ENCODE measurements around the gene KLHL30.

KLHL30 gene, protein sequence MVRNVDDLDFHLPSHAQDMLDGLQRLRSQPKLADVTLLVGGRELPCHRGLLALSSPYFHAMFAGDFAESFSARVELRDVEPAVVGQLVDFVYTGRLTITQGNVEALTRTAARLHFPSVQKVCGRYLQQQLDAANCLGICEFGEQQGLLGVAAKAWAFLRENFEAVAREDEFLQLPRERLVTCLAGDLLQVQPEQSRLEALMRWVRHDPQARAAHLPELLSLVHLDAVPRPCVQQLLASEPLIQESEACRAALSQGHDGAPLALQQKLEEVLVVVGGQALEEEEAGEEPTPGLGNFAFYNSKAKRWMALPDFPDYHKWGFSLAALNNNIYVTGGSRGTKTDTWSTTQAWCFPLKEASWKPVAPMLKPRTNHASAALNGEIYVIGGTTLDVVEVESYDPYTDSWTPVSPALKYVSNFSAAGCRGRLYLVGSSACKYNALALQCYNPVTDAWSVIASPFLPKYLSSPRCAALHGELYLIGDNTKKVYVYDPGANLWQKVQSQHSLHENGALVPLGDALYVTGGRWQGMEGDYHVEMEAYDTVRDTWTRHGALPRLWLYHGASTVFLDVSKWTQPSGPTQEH

DNA sequence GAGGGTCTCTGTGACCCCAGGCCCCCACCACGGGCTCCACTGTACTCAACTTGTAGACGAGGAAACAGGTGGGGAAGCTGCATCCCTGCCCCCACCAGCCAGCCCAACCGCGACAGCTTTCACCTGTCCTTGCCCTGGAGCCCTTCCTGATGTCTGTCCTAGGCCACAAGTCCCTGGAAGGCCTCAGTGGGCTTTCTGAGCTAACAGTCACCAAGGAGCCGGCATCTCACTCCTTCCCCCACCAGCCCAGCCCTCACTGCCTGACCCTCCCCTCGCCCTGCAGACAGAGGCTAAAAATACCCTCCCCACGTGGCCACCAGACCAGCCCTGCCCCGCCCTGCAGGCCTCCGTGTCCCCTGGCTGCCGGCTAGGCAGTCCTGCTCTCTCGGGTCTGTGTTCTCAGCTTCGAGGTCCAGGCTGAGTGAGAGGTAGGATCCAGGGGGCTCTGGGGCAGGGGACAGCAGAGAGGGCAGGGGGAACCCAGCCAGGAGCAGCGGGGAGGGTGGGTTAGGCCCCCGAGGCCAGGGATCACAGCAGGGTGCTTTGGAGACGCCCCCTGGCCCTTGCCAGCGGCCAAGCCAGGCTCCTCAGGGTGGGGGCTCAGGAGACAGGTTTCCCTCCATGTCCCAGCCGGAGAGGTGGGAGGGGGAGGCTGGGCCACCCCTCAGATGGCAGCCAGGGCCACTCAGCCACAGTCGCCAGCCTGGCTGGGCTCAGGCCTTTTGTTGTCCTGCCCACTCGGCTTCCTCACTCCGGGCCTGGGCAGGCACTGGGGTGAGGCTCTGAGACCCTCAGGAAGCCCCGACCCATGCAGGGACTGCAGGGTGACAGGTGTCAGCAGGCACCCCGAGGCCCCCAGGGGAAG lies at the start of gene KLHL30:
KLHL30 (plus strand) TSS at position 338 of the 865 bp plus-strand sequence. CDS start 2,087 bp downstream, outside the sequence.
- no peak for DNase-seq

DNA sequence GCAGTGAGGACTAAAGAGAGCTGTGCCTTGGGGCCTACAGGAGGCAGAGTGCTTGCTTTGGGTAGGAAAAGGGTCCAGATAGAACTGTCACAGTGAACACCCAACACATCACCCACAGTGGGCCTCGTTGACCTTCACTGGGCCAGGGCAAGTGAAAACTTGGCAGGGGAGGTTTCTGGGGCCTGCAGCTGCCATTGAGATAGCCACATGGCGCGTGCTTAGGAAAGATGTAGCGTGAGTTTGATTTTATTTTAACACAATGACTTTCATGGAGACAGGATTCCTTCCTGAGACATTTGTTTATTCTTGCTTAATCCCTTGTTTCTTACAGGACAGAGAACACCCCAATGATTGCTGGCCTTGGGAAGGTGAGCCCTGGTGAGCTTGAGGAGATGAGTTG lies 47.6 kb upstream of the KLHL30 start:
- DNase-seq: no peak

DNA sequence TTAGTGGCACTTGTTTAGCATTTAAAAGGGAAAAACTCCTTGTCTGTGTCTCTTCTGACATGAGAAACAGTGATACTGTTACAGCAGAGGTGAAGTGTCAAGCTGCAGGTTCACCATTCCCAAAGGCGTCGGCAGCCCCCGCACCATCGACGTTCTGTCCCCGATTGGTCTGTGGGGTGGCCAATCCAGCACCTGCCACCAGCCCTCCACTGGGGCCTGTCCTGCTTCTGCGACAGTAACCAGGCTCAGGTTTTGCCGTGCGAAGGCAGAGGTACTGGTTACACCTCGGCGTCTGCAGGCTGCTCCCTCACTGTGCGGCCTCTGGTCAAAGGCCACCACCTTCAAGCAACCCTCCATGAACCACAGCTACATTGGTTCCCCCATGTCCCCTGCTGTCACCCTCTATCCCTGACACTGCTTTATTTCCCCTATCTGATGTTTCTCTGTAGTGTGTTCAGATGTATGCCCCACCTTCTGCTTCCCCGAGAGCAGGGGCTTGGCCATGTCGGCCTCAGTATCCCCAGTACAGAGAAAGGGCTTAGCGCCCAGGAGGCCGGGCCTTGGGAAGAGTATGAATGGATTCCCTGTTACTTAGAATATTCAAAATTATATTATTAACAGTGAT lies 46.9 kb upstream of the KLHL30 start:
- DNase-seq: no peak

DNA sequence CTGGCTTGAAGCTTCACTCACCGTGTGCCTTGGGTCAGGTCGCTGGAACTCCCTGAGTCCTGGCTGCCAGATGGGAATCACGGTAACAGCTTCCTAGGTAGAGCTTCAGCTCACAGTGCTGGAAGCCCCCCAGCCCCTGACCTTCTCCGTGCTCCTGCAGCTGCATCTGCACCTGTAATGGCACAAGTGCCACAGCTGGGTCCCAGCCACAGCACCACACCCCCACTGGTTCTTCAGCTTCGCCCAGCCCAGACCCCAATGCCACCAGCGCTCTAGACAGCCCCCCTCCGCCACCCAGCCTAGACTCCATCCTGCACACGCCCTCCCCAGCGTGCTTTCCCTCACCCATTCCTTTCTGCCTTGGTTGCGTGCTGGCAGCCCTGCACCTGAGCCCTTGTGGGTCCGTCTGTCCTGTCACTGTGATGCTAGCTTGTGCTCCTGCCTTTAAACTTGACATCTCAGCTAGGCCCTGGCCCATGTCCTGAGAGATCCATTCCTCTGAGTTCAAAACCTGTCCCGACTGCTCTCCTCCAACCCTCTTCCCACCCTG lies 45.9 kb upstream of the KLHL30 start:
- DNase-seq: peak; percentile 16

DNA sequence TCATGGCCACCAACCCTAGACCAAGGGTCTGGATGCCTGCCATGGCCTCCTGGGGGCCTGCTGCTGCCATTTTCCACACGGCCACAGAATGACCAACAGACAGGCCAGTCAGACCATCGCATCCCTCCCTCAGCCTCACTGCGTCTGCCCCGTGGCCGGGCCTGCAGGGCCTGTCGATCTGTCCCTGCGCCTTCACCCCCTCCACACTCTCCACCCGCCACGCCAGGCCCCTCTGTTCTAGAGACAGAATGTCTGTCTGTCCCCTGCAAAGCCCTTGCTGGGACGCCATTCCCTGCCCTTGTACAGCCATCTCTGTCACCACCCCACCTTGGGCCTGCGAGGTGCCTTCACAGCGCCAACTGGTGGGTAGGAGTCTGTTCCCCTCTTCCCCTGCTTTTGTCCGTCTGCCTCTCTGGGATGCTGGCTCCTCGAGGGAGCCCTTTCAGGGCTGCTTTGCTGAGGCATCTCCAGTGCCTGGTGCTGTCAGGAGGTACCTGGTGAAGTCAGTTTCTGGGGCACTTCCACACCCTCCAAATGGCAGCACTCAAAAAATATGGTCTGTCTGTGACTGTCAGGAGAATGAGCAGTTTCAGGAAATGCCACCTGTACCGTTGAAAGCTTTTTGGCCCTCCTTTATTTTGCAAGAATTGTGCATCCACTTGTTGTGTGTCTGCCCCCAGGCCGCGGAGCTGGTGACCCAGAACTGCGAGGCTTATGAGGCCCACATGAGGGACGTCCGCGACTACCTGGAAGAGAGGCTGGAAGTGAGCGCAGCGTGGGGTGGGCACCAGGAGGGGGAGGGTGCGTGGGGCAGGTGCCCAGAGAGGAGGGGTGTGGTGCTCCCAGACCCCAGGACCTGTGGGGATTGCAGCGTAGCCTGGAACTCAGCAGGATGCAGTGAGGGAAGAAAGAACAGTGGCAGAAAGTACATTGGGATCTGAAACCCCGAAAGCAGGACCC lies 45.0 kb upstream of the KLHL30 start:
- no peak for DNase-seq

DNA sequence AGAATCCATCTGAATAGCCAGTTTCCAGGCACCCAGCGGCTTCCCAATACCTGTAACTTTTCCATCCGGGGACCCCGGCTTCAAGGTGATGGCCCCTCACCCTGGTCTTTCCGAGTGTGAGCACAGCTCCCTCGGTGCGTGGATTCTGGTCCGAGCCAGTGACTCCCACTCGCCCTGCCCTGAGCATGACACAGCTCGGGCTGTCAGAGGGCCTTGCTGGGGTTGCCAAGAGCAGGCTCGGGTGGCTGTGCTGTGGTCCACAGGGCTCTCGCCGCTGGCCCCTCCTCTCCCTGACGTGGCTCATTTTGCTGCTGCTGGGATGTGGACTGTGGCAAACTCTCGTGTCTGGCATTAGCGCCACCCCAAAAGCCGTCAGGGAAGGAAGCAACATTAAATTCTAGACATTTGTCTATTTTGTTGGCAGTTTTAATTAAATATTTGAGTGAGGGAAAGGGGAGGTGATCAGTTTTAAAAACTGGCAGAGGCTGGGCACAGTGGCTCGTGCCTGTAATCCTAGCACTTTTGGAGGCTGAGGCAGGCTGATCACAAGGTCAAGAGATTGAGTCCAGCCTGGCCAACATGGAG lies 43.9 kb upstream of the KLHL30 start:
- no peak for DNase-seq

DNA sequence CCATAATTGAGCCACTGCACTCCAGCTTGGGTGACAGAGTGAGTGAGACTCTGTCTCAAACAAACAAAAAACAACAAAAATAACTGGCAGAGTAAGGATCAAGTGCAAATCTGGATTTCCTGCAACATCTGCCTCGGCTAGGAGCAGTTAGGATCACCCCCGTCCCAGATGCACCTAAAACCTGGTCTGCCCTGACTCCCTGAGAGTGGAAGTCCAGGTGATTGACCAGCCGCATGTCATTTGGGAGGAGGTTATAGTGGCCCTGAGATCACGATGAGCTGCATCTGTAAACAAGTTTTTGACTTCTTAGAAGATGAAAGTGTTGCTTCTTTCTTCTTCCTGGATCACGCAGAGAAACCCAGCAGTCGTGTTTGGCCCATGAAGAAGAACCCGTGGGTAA lies 43.3 kb upstream of the KLHL30 start:
- no peak for DNase-seq

DNA sequence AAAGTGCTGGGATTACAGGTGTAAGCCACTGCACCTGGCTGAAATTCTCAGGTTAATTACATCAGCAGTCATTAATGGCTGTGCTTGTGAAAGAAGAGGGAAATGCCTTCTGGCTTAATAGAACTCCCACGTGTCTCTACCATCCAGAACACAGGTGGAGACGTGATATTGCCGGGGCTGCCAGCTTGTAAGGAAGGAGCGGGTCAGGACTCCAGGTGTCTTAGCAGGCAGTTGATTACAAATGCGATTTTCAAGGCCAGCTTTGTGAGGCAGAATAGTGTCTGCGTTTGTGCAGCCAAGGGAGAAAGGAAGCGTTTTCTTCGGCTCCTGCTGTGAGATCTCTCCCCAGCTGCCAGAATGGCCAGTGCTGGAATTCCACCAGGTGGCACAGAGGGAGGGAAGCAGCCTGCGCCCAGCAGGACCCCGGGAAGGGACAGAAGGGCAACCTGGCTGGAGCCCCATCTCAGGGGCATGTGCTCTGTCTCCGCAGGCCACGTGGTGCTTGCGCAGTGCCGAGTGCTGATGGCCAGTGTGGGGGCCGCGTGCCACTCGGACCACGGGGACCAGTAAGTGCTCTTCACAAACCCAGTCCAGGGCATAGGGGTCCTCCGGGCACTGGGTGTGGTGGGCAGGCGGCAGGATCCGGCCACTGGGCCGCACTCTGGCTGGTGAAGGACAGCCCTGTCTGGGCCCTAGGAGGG lies 42.0 kb upstream of the KLHL30 start:
- no peak for DNase-seq

DNA sequence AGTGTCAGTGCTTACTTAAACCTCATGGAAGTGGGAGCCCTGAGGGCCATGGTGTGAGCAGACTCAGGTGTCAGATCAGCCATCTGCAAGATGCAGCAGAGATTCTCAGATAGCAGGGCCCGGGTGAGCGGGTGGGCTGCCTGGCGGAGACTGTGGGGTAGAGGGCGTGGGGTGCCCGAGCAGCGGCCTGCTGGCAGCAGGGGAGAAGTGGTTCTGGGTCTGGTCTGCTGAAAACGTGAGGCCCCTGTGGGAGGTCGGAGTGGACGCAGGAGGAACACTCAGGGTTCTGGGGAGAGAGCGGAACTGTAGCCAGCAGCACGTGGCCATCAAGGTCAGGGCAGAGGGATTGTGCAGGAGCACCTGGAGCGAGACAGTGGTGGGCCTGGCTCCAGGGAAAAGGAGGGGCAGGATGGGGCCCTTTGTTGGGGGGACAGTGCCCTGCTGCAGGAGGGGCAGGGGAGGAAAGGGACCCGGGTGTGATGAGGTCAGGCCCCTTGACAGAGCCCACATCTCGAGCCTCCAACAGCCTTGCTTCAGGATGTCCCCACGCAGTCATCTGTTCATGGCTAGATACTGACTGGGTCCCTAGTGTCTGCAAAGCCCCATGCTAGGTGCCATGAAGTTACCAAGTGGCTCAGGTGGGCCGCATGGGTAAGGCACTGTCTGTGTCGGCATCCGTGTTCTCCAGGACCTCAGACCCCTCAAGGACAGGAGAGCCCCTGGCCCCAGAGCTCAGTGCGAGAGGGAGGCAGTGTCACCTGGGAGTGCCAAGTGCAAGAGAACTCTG lies 41.1 kb upstream of the KLHL30 start:
- DNase-seq: peak; percentile 19

DNA sequence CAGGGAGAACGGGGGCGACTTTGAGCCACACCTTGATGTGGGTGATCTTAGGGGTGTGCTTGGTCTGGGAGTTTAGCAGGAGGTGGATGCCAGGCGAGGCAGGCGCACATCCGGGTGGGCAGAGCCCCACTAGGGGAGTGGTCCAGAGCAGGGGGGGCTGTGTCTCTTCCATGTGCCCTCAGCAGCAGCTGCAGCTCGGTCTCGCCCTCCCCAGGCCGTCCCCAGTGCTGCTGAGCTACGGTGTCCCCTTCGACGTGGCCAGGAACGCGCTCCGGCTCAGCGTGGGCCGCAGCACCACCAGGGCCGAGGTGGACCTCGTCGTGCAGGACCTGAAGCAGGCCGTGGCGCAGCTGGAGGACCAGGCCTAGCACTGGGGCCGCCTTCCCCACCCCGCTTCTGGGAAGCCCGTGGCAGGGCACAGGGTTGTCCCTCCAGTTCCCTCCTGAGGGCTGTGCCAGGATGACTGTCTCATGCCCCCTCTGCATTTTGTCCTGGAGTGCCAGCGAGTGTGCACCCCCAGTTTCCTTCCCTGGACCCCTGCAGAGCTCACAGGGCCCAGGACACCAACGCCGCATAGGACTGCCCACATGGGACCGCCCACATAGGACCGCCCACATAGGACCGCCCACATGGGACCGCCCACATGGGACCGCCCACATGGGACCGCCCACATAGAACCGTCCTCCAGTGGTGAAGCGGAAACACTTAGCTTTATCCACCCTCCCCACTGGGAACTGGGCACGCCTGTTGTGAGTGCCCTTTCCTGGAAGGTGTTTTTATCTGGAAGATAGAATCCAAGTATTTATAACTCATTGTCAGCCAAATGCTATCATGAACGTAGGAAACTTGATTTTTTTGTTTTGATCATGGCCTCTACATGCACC lies 40.2 kb upstream of the KLHL30 start:
- DNase-seq: peak; percentile 49

DNA sequence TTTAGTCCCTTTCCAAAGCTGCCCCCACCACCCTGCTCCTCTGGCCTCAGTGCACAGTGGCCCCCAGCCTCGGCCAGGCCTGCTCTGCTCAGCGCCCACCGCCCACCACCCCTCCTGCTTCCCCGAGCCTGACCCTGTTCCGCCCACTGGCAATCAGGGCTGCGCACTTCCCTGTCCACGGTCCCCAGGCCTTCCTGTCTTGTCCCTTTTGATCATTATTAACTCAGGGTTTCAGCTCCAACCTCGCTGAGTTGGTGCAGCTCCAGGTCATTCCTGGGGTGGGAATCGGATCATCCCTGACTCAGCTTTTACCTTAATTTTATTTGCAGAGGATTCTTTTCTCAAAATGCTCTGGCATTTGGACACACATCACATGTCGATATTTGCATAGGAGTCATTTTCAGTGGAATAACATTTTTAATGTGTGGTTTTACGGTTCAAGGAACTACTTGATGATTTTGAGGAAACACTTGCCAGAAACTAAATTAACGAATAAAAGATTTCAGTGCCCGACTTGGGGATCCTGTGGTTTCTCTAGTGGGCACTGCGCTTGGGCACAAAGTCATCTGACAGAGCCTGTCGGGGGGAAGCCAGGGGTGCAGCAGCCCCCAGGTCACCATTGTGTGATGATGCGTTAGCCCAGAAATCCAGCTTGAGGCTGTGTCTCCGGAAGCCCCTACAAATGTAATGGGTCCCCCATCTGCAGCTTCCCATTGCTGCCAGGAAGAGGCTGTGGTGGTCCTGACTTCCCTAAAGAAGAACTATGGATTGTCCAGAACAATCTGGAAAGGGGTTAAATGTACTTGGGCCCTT lies 39.4 kb upstream of the KLHL30 start:
- peak; percentile 19 for DNase-seq

DNA sequence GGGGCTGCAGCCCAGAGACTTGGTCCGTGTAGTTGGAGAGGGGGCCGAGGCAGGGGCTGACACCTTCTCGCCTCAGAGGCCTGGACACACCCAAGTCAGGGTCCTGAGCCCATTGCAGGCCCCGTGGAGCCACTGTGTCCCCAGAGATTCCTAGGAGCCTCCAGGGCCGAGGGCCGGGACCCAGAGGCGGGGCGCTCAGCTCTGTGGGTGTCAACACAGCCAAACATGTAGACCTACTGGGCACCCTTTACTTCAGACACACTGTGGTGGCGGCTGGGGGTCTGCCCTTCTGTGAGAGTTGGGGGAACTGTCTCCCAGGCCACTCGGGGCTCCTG lies 38.8 kb upstream of the KLHL30 start:
- DNase-seq: no peak

DNA sequence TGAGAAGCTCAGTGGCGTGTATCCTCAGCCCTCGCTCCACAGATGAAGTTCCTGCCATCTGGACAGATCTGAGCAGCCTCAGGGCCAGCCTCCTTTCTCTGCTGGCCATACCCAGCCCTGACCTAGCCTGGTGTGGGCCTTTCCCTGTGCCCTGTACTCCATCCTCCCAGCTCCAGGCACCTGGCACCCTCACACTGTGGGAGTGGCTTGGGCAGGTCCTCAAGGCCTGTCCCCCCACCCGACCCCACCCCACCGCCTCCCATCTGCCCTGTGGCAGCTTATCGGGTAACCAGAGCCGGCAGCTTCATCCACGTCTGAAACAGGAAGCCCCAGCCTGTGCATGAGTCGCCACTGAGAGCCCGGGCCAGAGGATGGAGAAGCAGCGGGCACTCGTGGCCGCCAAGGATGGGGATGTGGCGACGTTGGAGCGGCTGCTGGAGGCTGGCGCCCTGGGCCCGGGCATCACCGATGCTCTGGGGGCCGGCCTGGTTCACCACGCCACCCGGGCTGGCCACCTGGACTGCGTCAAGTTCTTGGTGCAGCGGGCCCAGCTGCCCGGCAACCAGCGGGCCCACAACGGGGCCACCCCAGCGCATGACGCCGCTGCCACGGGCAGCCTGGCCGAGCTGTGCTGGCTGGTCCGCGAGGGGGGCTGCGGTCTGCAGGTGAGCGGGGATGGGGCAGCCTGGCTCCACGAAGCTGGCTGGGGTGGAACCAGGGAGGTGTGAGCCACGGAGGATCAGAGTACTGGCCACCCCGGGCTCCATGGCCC lies 38.2 kb upstream of the KLHL30 start, which contains the start of gene ESPNL:
ESPNL (plus strand) TSS at position 292 of the 772 bp plus-strand sequence; CDS start at position 372, 80 bp downstream.
- DNase-seq: peak; percentile 22

DNA sequence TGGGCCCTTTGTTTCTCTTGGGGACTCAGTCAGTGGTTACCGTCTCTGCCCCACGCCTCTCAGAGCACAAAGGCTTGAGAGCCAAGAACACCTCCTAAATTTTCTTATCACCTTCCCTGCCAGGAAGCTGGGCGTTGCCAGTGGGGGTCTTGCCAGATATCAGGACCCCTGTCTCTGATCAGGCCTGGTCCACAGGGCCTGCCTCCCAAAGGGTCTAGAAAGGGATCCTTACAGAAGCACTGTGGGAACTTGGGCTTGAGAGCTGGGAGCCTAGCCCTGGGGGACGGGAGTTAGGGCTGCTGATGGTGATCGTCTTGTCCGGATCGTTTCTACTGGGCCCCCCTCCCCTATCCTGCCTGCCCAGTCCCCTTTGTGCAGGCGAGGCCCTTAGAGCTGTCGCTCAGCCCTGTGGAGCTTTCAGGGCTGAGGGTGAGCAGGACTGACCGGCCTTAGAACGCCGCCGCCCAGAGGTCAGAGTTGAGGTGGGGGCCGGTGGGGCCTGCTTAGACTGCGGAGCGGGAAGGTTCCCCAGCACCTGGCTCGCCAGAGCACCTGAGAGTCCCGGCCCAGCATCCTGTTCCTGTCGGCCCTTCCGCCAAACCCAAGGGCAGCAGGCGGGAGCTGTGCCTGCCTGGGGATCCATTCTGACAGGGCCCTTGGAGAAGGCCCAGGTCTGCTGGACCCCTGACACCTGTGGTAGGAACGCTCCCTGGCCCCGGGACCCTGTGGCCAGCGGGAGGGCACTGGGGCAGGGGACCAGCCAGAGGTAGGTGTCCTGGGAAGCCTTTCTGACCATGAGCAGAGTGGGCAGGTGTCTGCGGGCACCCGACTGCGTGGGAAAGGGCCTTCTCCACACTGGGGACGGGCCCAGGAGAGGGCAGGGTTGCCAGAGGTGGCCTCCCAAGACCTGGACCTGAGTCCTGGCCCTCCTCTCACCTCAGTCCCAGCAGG lies 37.4 kb upstream of the KLHL30 start:
- DNase-seq: peak; percentile 21

All from stimulated activated CD8-positive, alpha-beta memory T cell treated with anti-CD3 and anti-CD28 coated beads, Interleukin-4, amount 100 ng/mL, for 48 hours (primary cell).